Measurements from ENCODE around the gene METTL3. TPM values are rescaled to one million over a fixed set of nuclear protein-coding genes. Genes with fewer than 3 reads are reported as not detected.

Gene METTL3
- total RNA-seq, 1 experiment from 2014 or later = 43.3 TPM

GRCh38 chr14:21543521-21543960, 32.4 kb upstream of the METTL3 start:
- no peak overlapping the region for H3K4me3 ChIP-seq (ENCODE audit: low read depth in 2 of 2, low read length in 2 of 2)
- TF ChIP-seq POLR2AphosphoS5 (IDR thresholded peaks at IDR 0.05; ENCODE audit: low read depth, low read length) = no peak
- TF ChIP-seq SIN3A (IDR thresholded peaks at IDR 0.05; ENCODE audit: borderline replicate concordance, insufficient read depth, low read depth, low read length) = no peak
- no peak for TF ChIP-seq TCF7L2 (IDR thresholded peaks at IDR 0.05; ENCODE audit: low read depth, low read length)
- no peak for TF ChIP-seq REST (IDR thresholded peaks at IDR 0.05; ENCODE audit: insufficient read depth in 1 of 2, low read depth in 2 of 2, low read length in 1 of 2)
- TF ChIP-seq CTCF (IDR thresholded peaks at IDR 0.05) = no peak
- H3K27ac ChIP-seq (ENCODE audit: low read length) = no peak overlapping the region
- ATAC-seq = no peak
- no peaks in the 10 kb centered on the region for H3K36me3 ChIP-seq (ENCODE audit: control insufficient read depth, insufficient read depth, low read length)
- no peaks in the 10 kb centered on the region for H3K4me1 ChIP-seq (ENCODE audit: control insufficient read depth, insufficient read depth, low read length)
- H3K27me3 ChIP-seq (ENCODE audit: control insufficient read depth, insufficient read depth, low read length) = no peaks in the 10 kb centered on the region; the same call in 1 of the 2 replicates
- no TSS peak for BruUV-seq (replicated peaks)
- POLR2A ChIA-PET = no interaction called here
- H3K9me3 ChIP-seq (ENCODE audit: control insufficient read depth, insufficient read depth, low read depth, low read length) = no peaks in the 10 kb centered on the region
- in situ Hi-C loops (cut with HindIII; ENCODE audit: low pct_unique_long_range_greater_than_20kb, low sequenced_read_pairs) (no loop called here), intact Hi-C loops (cut with micrococcal nuclease; ENCODE audit: unreplicated experiment) (no loop called here)
- DNase-seq (ENCODE audit: low read depth, low spot score) = no peak
- CTCF ChIA-PET = no interaction called here

- DNase-seq (ENCODE audit: low read depth, low spot score) = no peak
- no peaks in the 10 kb centered on the region for H3K9me3 ChIP-seq (ENCODE audit: control insufficient read depth, insufficient read depth, low read depth, low read length)
- TF ChIP-seq TCF7L2 (IDR thresholded peaks at IDR 0.05; ENCODE audit: low read depth, low read length) = no peak
- no peak for TF ChIP-seq SIN3A (IDR thresholded peaks at IDR 0.05; ENCODE audit: borderline replicate concordance, insufficient read depth, low read depth, low read length)
- no peak for TF ChIP-seq REST (IDR thresholded peaks at IDR 0.05; ENCODE audit: insufficient read depth in 1 of 2, low read depth in 2 of 2, low read length in 1 of 2)
- no peak for TF ChIP-seq POLR2AphosphoS5 (IDR thresholded peaks at IDR 0.05; ENCODE audit: low read depth, low read length)
- no peak for TF ChIP-seq CTCF (IDR thresholded peaks at IDR 0.05)
- H3K36me3 ChIP-seq (ENCODE audit: control insufficient read depth, insufficient read depth, low read length) = no peaks in the 10 kb centered on the region
- POLR2A ChIA-PET = interaction anchor here (0.5 kb wide), 1 partner anchor 13 kb away, joined by 14 read pairs; no protein-coding TSS in a partner anchor
- no peak overlapping the region for H3K27ac ChIP-seq (ENCODE audit: low read length)
- peaks cover 3% of the 10 kb centered on the region; the same call in 1 of the 2 replicates for H3K4me1 ChIP-seq (ENCODE audit: control insufficient read depth, insufficient read depth, low read length)
- H3K4me3 ChIP-seq (ENCODE audit: low read depth in 2 of 2, low read length in 2 of 2) = no peak overlapping the region
- CTCF ChIA-PET = interaction anchor here (0.6 kb wide), 1 partner anchor 42 kb away, joined by 5 read pairs; no protein-coding TSS in a partner anchor
- BruUV-seq (replicated peaks) = no TSS peak
- ATAC-seq = no peak
- intact Hi-C loops (cut with micrococcal nuclease; ENCODE audit: unreplicated experiment) = no loop called here
- in situ Hi-C loops (cut with HindIII; ENCODE audit: low pct_unique_long_range_greater_than_20kb, low sequenced_read_pairs) = no loop called here
- H3K27me3 ChIP-seq (ENCODE audit: control insufficient read depth, insufficient read depth, low read length) = no peaks in the 10 kb centered on the region; the same call in none of the 2 replicates
Measured at GRCh38 chr14:21541413-21542074, 30.4 kb upstream of the METTL3 start.
